Kidney epithelial cell (primary cell): Measurements from ENCODE around the gene DDX59. TPM values are rescaled to one million over a fixed set of nuclear protein-coding genes. Genes with fewer than 3 reads are reported as not detected.

Experiments
- DNase-seq: peaks from one replicate; pipeline ENCODE4 v3.0.0-alpha.2; 2010; ENCODE audit warnings: low read depth
- H3K27me3 ChIP-seq: 2 replicates; pipeline ENCODE4 v1.6.0; 2011; ENCODE audit warnings: low read length; ENCODE audit not compliant: control insufficient read depth, insufficient read depth
- H3K36me3 ChIP-seq: 2 replicates; pipeline ENCODE4 v1.5.1; 2011; ENCODE audit warnings: low read length; ENCODE audit not compliant: control insufficient read depth, insufficient read depth
- H3K4me3 ChIP-seq: 2 replicates; pipeline ENCODE4 v1.5.1; 2011; ENCODE audit warnings: low read depth, mild to moderate bottlenecking, control low read depth, low read length
- CTCF ChIP-seq: IDR thresholded peaks from 2 replicates; pipeline ENCODE4 v1.5.1; 2011; ENCODE audit warnings: mild to moderate bottlenecking, moderate library complexity, low read length, control low read depth, inconsistent platforms; ENCODE audit not compliant: insufficient read depth, poor library complexity, severe bottlenecking
- total RNA-seq: library from RNA; depleted of rRNA; stranded (reverse); fragments of >200 nt; gene quantifications from 2 replicates; pipeline ENCODE4 v1.2.3, GENCODE V29; 2015

DDX59 gene
- total RNA-seq, 1 donor from 2014 or later, result 23.7 TPM

GRCh38 chr1:200629876-200630514 lies 39.7 kb downstream of the DDX59 start:
- no peak for TF ChIP-seq CTCF
- Histone ChIP-seq H3K27me3 (no peaks in the 10 kb centered on the region), H3K4me3 (no peak overlapping the region), H3K36me3 (no peaks in the 10 kb centered on the region)
- no peak for DNase-seq

DNA sequence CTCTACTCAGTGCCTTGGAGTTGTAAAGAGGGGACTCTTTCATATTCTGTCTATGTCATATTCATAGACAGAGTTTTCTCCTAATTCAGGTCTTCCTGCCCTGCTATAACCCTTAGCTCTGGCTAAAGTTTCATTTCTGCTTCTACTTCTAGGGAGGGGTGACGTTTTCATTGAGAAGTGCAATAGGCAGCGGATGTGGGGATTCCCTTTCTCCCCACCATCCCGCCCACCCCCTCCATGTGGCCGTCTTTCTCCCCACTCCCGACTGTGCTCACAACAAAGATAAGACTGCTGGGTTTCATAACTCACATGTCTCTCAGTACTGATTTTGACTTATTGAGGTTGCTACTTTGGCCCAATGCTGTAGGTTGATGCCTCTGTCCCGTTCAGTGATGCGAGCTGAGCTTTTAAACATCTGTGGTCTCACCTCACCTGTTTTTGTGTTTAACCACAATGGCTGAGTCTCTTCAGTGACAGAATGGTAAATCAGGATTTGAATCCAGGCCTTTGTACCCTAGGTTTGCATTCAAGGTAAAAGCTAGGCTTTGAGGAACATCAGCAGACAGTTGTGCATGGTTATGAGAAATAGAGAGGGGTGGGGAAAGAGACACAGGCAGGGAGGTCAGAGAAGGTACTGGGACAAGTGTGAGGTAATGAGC lies 41.4 kb downstream of the DDX59 start:
- Histone ChIP-seq H3K27me3 (no peaks in the 10 kb centered on the region), H3K4me3 (no peak overlapping the region), H3K36me3 (no peaks in the 10 kb centered on the region)
- no peak for DNase-seq
- TF ChIP-seq CTCF, result no peak

DNA sequence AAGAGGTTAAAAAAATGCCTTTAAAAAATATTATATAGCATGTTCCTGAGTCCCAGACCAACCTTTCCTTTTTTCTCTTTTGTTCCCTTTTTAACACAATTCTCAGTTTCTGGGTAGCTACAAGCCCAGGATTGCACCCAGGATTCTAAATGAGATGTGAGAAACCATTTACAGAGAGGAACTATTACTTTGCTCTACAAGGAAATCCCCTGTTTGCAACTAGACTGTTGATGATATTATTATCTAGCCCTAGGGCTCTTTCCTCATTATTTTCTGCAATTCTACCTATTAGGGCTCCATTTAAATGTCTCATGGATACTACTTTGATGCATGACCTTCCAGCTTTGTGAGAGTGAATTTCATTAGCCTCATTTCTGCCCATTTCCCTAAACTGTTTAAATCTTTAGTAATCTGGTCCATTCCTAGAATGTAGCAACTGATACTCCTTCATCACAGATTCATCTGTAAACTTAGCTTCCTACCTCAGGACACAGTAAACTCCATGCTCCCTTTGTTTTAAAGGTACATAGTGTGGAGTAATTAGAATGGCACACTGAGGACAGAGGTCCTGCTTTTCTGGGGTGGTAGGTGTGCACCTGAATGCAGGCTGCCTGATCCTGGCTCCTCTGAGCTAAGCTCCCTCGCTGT lies 42.0 kb downstream of the DDX59 start:
- Histone ChIP-seq H3K36me3 (no peaks in the 10 kb centered on the region), H3K27me3 (no peaks in the 10 kb centered on the region), H3K4me3 (no peak overlapping the region)
- DNase-seq, result no peak
- TF ChIP-seq CTCF, result no peak

DNA sequence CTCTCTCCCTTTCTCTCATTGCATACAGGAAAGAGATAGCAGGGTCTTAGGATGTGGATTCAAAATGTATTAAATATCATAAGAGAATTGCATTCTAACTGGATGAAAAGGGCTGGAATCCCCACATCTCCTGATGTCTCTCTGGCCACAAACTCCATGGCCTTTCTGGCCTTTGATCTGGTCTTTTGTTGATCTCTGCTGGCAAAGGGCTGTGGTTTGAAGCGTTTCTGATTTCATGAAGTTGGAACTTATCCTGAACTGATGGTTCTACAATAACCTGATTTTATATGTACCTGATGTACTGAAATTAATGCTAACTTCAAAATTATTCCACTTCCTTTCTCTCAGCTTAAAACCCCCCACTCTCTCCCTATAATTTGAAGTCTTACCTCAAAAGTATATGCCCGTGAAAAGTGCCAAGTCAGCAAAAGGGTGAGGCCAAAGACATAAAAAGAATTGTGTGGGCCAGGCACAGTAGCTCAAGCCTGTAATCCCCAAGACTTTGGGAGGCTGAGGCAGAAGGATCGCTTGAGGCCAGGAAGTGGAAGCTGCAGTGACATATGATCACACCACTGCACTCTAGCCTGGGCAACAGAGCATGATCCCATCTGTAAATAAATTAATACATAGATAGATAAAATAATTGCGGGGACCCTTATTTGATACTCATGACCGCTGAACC lies 42.7 kb downstream of the DDX59 start:
- no peaks in the 10 kb centered on the region for H3K36me3 ChIP-seq
- TF ChIP-seq CTCF, result no peak
- DNase-seq, result no peak
- H3K27me3 ChIP-seq, result no peaks in the 10 kb centered on the region
- no peak overlapping the region for H3K4me3 ChIP-seq

GRCh38 chr1:200625381-200625824 lies 44.3 kb downstream of the DDX59 start:
- no peak overlapping the region for H3K4me3 ChIP-seq
- no peaks in the 10 kb centered on the region for H3K36me3 ChIP-seq
- no peaks in the 10 kb centered on the region for H3K27me3 ChIP-seq
- no peak for TF ChIP-seq CTCF
- no peak for DNase-seq
